C4-2B (cell line): Measurements from ENCODE around the gene ITGA5.

ENCODE experiments used
- ZFX ChIP-seq: fragments of 450-650 bp; IDR thresholded peaks from 2 replicates; pipeline ENCODE4 v1.6.1; 2017
- TF ChIP-seq, protein P1 (sequence below): fragments of 450-650 bp; conservative IDR thresholded peaks from 2 replicates; pipeline ENCODE4 v1.5.1; 2017; ENCODE audit warnings: mild to moderate bottlenecking

DNA sequence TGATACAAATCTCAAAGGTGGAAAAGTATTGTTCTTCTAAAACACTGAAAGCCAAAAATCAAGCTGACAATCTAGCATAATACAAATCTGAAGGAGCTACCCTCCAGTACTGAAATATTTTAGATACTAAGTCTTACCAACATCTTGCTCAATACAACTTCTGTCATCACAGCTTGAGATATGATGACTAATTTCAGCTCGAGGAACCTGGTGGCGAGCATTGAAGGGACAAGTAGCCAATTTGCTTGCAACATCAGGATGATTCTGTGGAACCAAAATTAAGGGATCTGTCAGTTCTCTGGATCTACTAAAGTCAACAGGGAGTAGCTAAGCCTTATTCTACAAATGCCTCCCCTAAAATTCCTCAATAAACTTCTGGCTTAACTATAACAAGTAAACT lies 44.0 kb upstream of the ITGA5 start:
- TF ChIP-seq, protein P1, sequence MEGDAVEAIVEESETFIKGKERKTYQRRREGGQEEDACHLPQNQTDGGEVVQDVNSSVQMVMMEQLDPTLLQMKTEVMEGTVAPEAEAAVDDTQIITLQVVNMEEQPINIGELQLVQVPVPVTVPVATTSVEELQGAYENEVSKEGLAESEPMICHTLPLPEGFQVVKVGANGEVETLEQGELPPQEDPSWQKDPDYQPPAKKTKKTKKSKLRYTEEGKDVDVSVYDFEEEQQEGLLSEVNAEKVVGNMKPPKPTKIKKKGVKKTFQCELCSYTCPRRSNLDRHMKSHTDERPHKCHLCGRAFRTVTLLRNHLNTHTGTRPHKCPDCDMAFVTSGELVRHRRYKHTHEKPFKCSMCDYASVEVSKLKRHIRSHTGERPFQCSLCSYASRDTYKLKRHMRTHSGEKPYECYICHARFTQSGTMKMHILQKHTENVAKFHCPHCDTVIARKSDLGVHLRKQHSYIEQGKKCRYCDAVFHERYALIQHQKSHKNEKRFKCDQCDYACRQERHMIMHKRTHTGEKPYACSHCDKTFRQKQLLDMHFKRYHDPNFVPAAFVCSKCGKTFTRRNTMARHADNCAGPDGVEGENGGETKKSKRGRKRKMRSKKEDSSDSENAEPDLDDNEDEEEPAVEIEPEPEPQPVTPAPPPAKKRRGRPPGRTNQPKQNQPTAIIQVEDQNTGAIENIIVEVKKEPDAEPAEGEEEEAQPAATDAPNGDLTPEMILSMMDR: no peak
- TF ChIP-seq ZFX: no peak
